ENCODE measurements around the gene SOHLH1.

SOHLH1 gene, protein sequence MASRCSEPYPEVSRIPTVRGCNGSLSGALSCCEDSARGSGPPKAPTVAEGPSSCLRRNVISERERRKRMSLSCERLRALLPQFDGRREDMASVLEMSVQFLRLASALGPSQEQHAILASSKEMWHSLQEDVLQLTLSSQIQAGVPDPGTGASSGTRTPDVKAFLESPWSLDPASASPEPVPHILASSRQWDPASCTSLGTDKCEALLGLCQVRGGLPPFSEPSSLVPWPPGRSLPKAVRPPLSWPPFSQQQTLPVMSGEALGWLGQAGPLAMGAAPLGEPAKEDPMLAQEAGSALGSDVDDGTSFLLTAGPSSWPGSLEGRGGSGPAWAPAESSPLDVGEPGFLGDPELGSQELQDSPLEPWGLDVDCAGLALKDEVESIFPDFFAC

GRCh38 chr9:135699440-135699839 lies at the start of gene SOHLH1:
SOHLH1 (minus strand) TSS chr9:135699481; CDS start chr9:135699467, 14 bp downstream.
- DNase-seq (ENCODE audit: low spot score) = no peak

- no peak for DNase-seq (ENCODE audit: low spot score)
These were observed 49.4 kb upstream of the SOHLH1 start for GRCh38 chr9:135748676-135749075.

DNA sequence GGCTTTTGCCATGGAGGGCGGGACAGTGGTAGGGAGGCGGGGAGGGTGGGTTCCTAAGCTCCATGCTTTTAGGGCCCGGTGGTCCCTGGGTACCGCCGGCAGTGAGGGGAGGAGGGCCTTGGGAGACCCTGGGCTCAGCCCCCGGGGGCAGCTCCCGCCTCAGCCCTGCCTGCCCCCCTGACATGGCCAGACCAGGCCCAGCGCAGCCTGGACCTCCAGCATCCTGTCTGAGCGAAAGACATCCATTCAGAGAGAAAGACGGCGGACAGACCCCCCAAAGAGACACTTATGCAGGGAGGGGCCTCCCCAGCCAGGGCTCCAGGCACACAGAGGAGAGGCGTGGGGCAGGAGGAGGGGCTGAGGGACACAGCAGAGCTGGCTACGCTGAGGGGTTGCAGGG lies 48.0 kb upstream of the SOHLH1 start:
- DNase-seq (ENCODE audit: low spot score) = no peak

- no peak for DNase-seq (ENCODE audit: low spot score)
These were observed 47.3 kb upstream of the SOHLH1 start for GRCh38 chr9:135746565-135746964.

GRCh38 chr9:135745686-135746324 lies 46.5 kb upstream of the SOHLH1 start:
- no peak for DNase-seq (ENCODE audit: low spot score)

GRCh38 chr9:135745189-135745588 lies 45.9 kb upstream of the SOHLH1 start:
- DNase-seq (ENCODE audit: low spot score) = no peak

- no peak for DNase-seq (ENCODE audit: low spot score)
These were observed 45.2 kb upstream of the SOHLH1 start for GRCh38 chr9:135744333-135745070.

- no peak for DNase-seq (ENCODE audit: low spot score)
These were observed 44.5 kb upstream of the SOHLH1 start for GRCh38 chr9:135743546-135744332.

GRCh38 chr9:135743021-135743420 lies 43.7 kb upstream of the SOHLH1 start:
- no peak for DNase-seq (ENCODE audit: low spot score)

DNA sequence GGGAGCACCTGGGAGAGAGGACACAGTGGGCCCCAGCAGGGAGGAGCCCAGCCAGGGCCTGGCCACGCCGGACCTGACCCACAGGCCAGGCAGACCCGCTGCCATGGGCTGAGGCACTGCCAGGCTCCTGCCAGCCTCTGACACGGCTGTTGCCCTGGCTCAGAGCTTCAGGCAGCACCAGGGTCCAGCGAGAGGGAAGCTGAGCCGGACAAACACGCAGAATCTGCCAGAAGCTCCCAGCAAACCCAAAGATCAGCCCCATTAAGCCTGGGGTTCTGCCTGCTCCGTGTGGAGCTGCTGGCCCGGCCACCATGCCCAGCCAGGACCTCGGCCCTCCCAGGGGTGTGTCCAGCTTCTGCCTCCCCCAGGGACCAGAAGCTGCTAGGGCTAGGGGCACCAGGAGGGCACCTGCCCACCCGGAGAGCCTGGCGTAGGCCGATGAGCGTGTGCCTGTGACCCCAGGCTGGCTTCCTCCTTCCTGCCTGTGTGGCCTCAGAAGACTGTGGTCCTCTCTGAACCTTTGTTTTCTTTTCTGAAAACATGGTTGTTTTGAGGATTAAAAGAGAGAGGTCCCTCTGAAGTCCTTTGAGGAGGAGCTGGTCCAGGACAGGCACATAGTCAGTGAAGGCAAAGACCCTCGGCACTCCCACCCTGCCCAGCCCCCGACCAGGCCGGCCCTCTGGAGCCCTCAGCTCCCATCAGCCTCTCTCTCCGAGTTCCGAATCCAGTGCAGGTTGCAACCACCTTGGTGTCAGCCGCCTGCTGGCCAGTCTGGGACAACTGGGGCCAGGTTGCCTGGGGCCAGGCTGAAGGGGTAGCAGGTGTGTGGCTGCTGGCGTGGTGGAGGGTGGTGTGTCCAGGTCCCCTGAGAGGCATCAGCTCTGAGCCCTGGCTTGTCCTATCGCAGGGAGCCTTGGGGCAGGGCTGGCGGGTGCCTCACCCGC lies 42.3 kb upstream of the SOHLH1 start:
- DNase-seq (ENCODE audit: low spot score) = no peak

GRCh38 chr9:135739271-135740220 lies 40.3 kb upstream of the SOHLH1 start:
- DNase-seq (ENCODE audit: low spot score) = no peak

GRCh38 chr9:135737840-135738521 lies 38.7 kb upstream of the SOHLH1 start:
- no peak for DNase-seq (ENCODE audit: low spot score)

DNA sequence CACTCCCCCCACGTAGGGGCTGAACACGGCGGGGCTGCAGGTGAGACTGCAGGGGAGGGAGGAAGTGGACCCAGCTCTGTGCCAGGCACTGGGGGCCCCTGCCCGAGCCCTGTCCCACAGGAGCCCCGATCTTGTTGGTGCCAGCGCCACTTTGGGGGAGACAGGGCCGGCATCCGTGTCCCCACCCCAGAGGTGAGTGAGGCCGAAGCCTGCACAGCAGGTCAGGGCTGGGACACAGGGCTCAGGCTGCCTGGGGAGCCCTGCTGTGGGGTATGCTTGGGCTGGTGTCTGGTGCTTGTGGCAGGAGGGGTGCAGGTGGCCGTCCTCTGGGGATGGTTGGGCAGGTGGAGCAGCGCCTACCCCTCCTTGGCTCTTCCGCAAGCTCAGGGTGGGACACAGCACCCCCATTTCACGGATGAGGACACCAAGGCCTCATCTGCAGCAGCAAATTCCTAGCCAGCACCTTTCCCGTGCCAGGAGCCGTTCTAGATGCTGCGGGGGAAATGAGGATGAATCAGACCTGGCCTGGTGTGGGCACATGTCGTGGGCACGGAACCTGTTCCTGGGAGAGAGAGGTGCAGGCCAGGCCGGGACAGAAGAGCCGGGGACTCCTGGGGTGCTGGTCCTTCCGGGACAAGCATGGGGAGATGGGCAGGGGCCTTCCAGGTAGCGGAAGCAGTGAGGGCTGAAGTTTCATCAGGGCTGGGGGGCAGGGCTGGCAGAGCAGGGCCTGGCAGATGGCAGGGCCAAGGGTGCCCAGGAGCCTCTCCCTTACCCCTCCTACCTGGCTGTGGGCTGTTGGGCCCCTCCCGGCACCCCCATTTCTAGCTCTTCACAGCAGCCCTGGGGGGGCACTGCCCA lies 37.9 kb upstream of the SOHLH1 start:
- no peak for DNase-seq (ENCODE audit: low spot score)

DNA sequence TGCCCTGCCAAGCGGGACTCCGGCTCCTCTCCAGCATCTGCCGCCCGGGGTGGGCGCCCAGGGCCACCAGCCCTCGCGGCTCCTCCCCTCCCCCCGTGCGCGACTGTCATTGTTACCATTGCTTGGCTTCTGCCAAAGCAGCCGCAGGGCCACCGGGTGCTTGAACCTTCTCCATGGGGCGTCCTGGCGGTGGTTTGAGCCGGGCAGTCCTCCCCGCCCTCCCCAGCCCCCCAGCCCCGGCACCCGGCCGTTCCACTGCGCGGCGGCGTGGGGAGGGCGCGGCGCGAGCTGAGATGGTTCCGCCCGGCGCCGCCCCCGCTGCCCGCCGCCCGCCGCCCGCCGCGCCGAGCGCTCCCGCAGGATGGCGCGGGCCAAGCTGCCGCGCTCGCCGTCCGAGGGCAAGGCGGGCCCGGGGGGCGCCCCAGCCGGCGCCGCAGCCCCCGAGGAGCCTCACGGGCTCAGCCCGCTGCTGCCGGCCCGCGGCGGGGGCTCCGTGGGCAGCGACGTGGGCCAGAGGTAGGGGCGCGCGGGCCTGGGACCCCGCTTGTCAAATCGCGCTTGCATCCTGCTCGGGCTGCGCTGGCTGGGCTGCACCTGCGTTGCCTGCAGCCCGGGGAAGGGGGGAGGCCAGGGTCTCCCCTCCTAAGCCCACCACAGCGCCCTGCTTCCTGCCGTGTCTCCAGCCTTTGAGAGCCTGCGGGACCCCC lies 37.1 kb upstream of the SOHLH1 start:
- no peak for DNase-seq (ENCODE audit: low spot score)

- no peak for DNase-seq (ENCODE audit: low spot score)
These were observed 35.4 kb upstream of the SOHLH1 start for GRCh38 chr9:135734616-135735144.

DNA sequence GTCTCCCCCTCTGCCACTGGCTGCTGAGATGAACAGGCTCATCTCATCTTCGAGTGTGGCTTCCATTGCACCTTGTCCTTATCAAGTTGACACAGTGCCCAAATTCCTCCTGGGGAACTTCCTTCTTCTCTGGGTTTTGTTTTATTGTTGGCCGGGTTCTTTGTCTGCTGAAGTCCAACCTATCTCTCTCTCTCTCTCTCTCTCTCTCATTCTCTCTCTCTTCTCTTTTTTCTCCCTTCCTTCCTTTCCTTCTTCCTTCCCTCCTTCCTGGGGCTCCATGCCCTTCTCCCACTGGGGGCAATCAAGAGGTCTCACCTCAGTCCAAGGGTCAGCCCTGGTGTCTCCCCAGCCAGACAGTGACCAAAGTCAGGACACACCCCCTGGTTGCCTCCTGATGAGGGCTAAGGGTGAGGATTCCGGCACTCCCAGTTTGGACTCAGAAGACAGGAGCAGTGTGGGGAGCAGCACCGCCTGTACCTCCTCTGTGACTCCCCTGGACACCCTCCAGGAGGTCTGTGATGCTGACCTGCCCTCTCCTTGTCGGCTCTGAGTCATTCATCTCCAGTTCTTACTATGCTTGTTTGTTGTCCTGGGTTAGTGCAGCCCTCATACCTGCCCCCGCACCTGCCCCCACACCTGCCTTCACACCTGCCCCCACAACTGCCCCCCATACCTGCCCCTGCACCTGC lies 33.4 kb upstream of the SOHLH1 start:
- no peak for DNase-seq (ENCODE audit: low spot score)

DNA sequence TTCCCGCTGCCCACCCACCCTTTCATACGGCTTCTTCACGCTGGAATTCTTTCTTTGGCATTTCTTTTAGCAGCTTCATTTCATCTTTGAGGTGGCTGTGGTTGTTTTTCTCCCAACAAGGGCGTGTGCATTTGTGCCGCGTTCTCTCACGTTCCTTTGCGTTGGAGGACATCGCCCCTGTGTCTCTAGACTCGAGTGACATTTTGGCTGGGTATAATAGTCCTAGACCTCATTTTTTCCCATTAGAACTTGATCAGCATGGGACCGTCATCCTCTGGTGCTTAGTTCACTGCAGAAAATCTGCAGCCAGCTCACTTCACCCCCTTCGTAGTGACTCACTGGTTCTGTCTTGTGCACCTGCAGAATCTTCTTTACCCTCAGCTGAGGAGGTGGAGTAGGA lies 32.2 kb upstream of the SOHLH1 start:
- DNase-seq (ENCODE audit: low spot score) = no peak

Data from globus pallidus (tissue), 1 donor.